ENCODE measurements around the gene FOSB.
A peak's percentile ranks its signal among the peaks of the same experiment; 100 is the strongest.
"Not testable (repeated sequence)": the region's sequence is repeated elsewhere in the genome, so short reads cannot be mapped to it uniquely, and the experiment has no call there.

FOSB gene

GRCh38 chr19:45505151-45505995, 37.6 kb downstream of the FOSB start:
- no peak for DNase-seq

GRCh38 chr19:45505996-45506245, 38.1 kb downstream of the FOSB start:
- DNase-seq, result no peak

DNA sequence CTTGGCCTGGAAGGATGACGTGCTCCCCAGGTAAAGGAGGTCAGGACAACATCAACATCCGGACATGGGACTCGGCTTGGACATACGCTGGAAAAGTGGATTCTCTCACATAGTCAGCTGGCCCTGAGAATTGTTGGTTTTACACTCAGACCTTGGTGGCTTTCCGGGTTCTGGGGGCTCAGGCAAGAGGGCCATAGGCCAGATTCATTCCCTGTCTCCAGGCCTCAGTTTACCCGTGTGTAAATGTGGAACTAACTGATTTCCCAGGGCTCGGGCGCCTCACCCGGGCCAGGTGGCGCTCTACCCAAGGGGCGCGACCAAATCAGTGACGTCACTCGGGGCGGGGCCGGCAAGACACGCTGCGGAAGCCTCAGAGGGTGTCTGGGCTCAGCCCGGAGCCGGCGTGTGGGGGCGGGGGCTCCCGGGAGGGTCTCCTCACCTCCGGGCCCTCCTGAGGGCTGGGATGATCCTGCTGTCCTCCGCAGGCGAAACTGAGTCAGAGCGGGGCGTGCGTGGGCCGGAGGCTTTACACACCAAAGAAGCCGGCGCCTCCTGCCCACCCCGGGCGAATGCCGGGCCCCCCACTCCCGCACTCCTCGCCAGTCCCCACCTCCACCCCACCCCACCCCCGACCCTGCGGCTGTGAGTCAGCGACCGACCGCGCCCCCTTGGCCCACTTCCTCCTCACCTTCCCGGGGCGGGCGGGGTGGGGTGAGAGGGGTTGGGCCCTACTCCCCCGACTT, 38.6 kb downstream of the FOSB start:
- DNase-seq, result peak; percentile 91

DNA sequence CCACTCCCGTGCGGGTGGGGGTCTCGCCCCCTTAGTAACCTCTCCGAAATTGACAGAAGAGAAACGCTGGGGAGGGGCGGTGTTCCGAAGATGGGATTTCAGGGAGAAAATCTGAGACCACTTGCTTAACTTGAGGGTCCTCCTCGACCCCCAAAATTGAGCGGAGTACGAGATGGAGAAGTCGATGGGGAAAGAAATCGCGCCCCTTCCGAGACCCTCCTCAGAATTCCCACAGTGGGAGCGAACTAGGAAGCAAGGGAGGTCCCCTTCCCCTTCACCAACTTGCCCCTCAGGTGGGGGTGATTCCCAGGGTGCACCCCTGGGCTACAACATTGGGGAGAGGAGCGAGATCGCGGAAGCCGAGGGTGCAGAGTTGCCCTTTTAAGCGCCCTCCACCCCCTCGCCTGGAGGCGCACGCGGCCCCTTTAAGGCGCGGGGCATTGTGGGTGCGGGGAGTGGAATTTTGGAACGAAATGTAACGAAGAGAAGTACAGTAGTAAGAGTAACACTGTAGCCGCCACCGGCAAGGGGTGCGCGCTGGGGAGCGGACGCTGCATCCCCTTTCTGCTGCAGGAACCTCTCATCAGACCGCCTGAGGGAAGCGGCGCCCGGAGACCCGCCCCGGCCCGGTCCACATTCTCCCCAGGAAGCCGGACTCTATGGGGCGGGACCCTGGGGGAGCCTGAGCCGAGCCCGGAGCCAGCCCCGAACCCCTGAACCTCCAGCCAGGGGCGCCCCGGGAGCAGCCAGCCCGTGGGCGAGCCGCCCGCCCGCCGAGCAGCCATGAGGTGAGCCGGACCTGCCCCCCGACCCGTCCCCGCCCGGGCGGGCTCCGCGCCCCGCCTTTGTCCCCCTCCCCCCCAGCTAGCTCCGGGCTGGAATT, 39.4 kb downstream of the FOSB start, which contains the start of gene VASP:
Gene VASP, plus strand, starts transcription at position 491 of the 883 bp plus-strand sequence. Its CDS starts 293 bp downstream, at position 784.
- DNase-seq, result peak; percentile 84

GRCh38 chr19:45507872-45508416, 40.1 kb downstream of the FOSB start:
- DNase-seq, result peak; percentile 47

DNA sequence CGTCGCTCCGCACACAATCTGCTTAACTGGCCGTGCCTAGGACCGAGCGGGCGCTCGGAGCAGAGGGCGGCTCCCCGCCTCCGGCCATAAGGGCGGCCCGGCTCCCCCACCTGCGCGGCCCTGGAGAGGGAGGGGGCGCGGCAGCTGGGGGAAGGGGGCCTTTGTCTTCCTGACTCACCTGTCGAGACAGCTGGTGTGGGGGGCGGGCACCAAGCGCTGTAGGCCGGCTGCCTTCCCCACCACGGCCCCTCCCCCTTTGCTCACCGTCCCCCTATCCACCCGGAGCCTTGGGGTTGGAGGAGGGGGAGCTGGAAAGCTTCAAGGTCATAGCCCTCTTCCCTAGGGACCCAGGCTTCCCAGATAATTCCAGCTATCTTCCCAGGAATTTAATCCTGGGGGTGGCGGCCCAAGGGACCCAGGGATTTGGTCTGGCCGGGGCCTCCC, 40.6 kb downstream of the FOSB start:
- no peak for DNase-seq

- DNase-seq, result no peak
Measured at GRCh38 chr19:45508861-45509691, 41.3 kb downstream of the FOSB start.

- no peak for DNase-seq
Measured at GRCh38 chr19:45509692-45510015, 41.9 kb downstream of the FOSB start.

- not testable (repeated sequence) for DNase-seq
Measured at GRCh38 chr19:45510352-45510751, 42.6 kb downstream of the FOSB start.

GRCh38 chr19:45511074-45511473, 43.3 kb downstream of the FOSB start:
- no peak for DNase-seq

- DNase-seq, result no peak
Measured at GRCh38 chr19:45512881-45513483, 45.2 kb downstream of the FOSB start.

DNA sequence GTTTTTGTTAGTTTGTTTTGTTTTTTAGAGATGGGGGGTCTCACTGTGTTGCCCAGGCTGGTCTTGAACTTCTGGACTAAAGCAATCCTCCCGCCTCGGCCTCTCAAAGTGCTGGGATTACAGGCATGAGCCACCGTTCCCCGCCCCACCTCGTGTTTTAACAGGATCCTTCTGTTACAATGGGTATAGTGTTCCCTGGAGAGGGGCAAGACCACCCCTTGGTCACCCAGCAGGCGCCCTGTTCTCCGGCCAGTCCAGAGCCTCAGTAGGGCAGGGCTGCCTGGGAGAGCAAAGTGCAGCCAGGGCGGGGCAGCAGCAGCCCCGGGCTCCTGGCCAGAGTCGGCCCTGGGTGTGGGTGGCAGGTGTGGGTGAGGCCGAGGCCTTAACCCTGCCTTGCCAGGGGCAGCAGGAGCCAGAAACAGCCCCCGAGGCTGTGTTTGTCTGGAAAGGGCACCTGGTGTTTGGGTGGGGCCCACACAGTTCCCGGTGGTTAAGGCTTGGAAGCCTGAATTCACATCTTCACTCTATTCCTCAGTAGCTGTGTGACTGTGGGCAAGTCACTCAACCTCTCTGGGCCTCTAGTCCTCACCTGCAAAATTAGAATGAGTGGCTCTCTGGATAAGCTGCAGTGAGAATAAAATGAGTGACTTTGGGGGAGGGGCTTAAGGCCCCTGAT, 46.7 kb downstream of the FOSB start:
- no peak for DNase-seq

GRCh38 chr19:45515081-45515624, 47.4 kb downstream of the FOSB start:
- DNase-seq, result no peak

DNA sequence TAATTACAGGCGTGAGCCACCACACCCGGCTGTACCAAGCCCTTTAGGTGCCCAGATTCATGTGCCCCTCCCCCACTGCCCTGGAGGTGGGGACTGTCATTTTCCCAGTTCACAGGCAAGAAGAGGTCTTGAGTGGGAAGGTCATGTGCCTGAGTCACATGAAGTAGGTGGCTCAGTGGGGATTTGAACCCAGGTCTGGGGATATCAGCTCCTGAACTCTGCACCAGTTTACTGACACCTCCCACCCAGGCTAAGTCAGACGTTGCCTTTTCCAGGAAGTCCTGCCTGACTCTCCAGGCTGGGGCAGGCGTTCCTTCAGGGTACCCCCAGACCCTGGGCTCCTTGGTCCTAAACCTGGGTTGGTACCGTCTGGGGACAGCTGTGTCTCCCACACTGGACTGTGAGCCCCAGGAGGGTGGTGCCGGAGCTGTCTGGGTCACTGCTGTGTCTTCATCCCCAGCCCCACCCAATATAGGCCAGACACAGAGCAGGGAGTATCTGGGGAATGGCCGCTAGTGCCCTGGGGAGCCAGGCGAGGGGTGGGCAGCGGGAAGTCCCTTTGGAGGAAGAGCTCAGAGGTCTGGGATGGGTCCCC, 48.1 kb downstream of the FOSB start:
- no peak for DNase-seq

GRCh38 chr19:45517238-45517637, 49.4 kb downstream of the FOSB start:
- DNase-seq, result no peak

GRCh38 chr19:45517641-45518468, 50.1 kb downstream of the FOSB start:
- DNase-seq, result no peak

- DNase-seq, result no peak
Measured at GRCh38 chr19:45518469-45518826, 50.7 kb downstream of the FOSB start.

GRCh38 chr19:45522010-45522941, 54.5 kb downstream of the FOSB start:
- DNase-seq, result no peak

Measured in right kidney (tissue), 1 donor.